Left kidney (tissue), 2 donors: ENCODE data around the gene KRT80. TPM values are rescaled to one million over a fixed set of nuclear protein-coding genes. Genes with fewer than 3 reads are reported as not detected.

ENCODE experiments used
- DNase-seq: peaks from one replicate; pipeline ENCODE4 v3.0.0-alpha.2; 2013
- polyA plus RNA-seq: library from polyadenylated mRNA; unstranded; fragments of 120-200 nt; gene quantifications from one replicate; pipeline ENCODE4 v1.2.1, GENCODE V29; 2013; ENCODE audit not compliant: insufficient read length

The KRT80 gene
- polyA plus RNA-seq, 1 donor, result 0.80 TPM

GRCh38 chr12:52200086-52200780, 8.4 kb upstream of the KRT80 start:
- DNase-seq, result no peak

GRCh38 chr12:52199294-52199919, 7.6 kb upstream of the KRT80 start:
- DNase-seq, result no peak

GRCh38 chr12:52198454-52199215, 6.8 kb upstream of the KRT80 start:
- DNase-seq, result no peak

- DNase-seq, result no peak
These were observed 5.8 kb upstream of the KRT80 start for GRCh38 chr12:52197371-52198231.

GRCh38 chr12:52195065-52195730, 3.4 kb upstream of the KRT80 start:
- peak; percentile 66 for DNase-seq

GRCh38 chr12:52193991-52194390, 2.2 kb upstream of the KRT80 start:
- DNase-seq, result no peak

- DNase-seq, result no peak
These were observed 1.7 kb upstream of the KRT80 start for GRCh38 chr12:52193532-52193931.

- no peak for DNase-seq
These were observed 719 bp downstream of the KRT80 start for GRCh38 chr12:52190860-52191729.

- DNase-seq, result no peak
These were observed 2.2 kb downstream of the KRT80 start for GRCh38 chr12:52189376-52190174.

GRCh38 chr12:52188658-52189057, 3.2 kb downstream of the KRT80 start:
- no peak for DNase-seq

- DNase-seq, result no peak
These were observed 4.2 kb downstream of the KRT80 start for GRCh38 chr12:52187640-52188039.

- DNase-seq, result no peak
These were observed 4.6 kb downstream of the KRT80 start for GRCh38 chr12:52187206-52187605.

- DNase-seq, result no peak
These were observed 5.5 kb downstream of the KRT80 start for GRCh38 chr12:52186118-52186840.

- DNase-seq, result no peak
These were observed 6.3 kb downstream of the KRT80 start for GRCh38 chr12:52185400-52185967.

GRCh38 chr12:52184813-52185212, 7.0 kb downstream of the KRT80 start:
- no peak for DNase-seq

- DNase-seq, result no peak
These were observed 7.8 kb downstream of the KRT80 start for GRCh38 chr12:52183971-52184370.

- DNase-seq, result no peak
These were observed 8.3 kb downstream of the KRT80 start for GRCh38 chr12:52183544-52183910.

- DNase-seq, result no peak
These were observed 8.8 kb downstream of the KRT80 start for GRCh38 chr12:52182898-52183543.
